WTC11 (cell line): ENCODE measurements around the gene MED27. TPM values are rescaled to one million over a fixed set of nuclear protein-coding genes. Genes with fewer than 3 reads are reported as not detected.

Experiments used
- ATAC-seq: fragments of 200-7000 bp; cut with Tn5 transposase; 2 replicates; pipeline ENCODE4 v1.10.0; 2021; ENCODE audit warnings: mild to moderate bottlenecking, moderate library complexity
- CTCF ChIA-PET: fragments of 300-600 bp; sonication (Branson Sonifier 250); formaldehyde crosslinking; loops from one replicate; lab custom pipeline; 2021; ENCODE audit warnings: antibody characterized with exemption; lab: Charles Lee
- POLR2A ChIA-PET: fragments of 350-600 bp; sonication (Branson Sonifier 250); formaldehyde crosslinking; loops from one replicate; lab custom pipeline; 2021; ENCODE audit warnings: antibody characterized with exemption; lab: Charles Lee
- DNase-seq: peaks from one replicate; pipeline ENCODE4 v3.0.0; 2021; ENCODE audit warnings: low spot score
- H3K27ac Mint-ChIP-seq: 2 replicates; pipeline ENCODE4 v1.8.0; 2021; ENCODE audit warnings: mixed read lengths
- H3K27me3 Mint-ChIP-seq: 2 replicates; pipeline ENCODE4 v1.8.0; 2021; ENCODE audit warnings: low read depth, mild to moderate bottlenecking, moderate library complexity, mixed read lengths
- H3K36me3 Mint-ChIP-seq: 2 replicates; pipeline ENCODE4 v1.8.0; 2021; ENCODE audit warnings: mixed read lengths
- H3K4me1 Mint-ChIP-seq: 2 replicates; pipeline ENCODE4 v1.8.0; 2022; ENCODE audit warnings: mixed read lengths
- H3K4me3 Mint-ChIP-seq: 2 replicates; pipeline ENCODE4 v1.8.0; 2021; ENCODE audit warnings: mild to moderate bottlenecking, moderate library complexity, mixed read lengths
- H3K9me3 Mint-ChIP-seq: 2 replicates; pipeline ENCODE4 v1.8.0; 2021; ENCODE audit warnings: mixed read lengths
- ATF6 ChIP-seq: sonication (generic); formaldehyde crosslinking; IDR thresholded peaks from 2 replicates; pipeline ENCODE4 v1.8.1; 2023; ENCODE audit warnings: mild to moderate bottlenecking, missing genetic modification reagents
- CREM ChIP-seq: sonication (generic); formaldehyde crosslinking; IDR thresholded peaks from 2 replicates; pipeline ENCODE4 v1.8.1; 2022; ENCODE audit warnings: mild to moderate bottlenecking, missing genetic modification reagents, moderate library complexity
- MYBL2 ChIP-seq: sonication (generic); formaldehyde crosslinking; IDR thresholded peaks from 2 replicates; pipeline ENCODE4 v1.8.1; 2023; ENCODE audit warnings: mild to moderate bottlenecking, moderate library complexity, missing genetic modification reagents
- NFATC4 ChIP-seq: fragments of 250-450 bp; sonication (Bioruptor Pico); IDR thresholded peaks from 2 replicates; pipeline ENCODE4 v1.9.0; 2021; ENCODE audit warnings: mild to moderate bottlenecking
- NR1H2 ChIP-seq: sonication (generic); formaldehyde crosslinking; IDR thresholded peaks from 2 replicates; pipeline ENCODE4 v1.9.0; 2021; ENCODE audit warnings: mild to moderate bottlenecking, moderate library complexity, missing genetic modification reagents
- RELA ChIP-seq: sonication (generic); formaldehyde crosslinking; IDR thresholded peaks from 2 replicates; pipeline ENCODE4 v1.8.1; 2022; ENCODE audit warnings: missing genetic modification reagents, mild to moderate bottlenecking, borderline replicate concordance
- SMAD3 ChIP-seq: sonication (generic); formaldehyde crosslinking; IDR thresholded peaks from 2 replicates; pipeline ENCODE4 v1.8.0; 2022; ENCODE audit warnings: missing genetic modification reagents, mild to moderate bottlenecking, borderline replicate concordance
- SMAD4 ChIP-seq: sonication (generic); formaldehyde crosslinking; IDR thresholded peaks from 2 replicates; pipeline ENCODE4 v1.8.0; 2022; ENCODE audit warnings: mild to moderate bottlenecking, missing genetic modification reagents
- TEAD1 ChIP-seq: sonication (generic); formaldehyde crosslinking; IDR thresholded peaks from 2 replicates; pipeline ENCODE4 v1.8.0; 2022; ENCODE audit warnings: mild to moderate bottlenecking, missing genetic modification reagents
- TEAD4 ChIP-seq: sonication (generic); formaldehyde crosslinking; IDR thresholded peaks from 2 replicates; pipeline ENCODE4 v1.8.0; 2022; ENCODE audit warnings: mild to moderate bottlenecking, missing genetic modification reagents
- USF2 ChIP-seq: sonication (generic); formaldehyde crosslinking; IDR thresholded peaks from 2 replicates; pipeline ENCODE4 v1.8.1; 2023; ENCODE audit warnings: mild to moderate bottlenecking, missing genetic modification reagents, moderate library complexity
- ZBTB43 ChIP-seq: sonication (generic); formaldehyde crosslinking; IDR thresholded peaks from 2 replicates; pipeline ENCODE4 v1.8.1; 2023; ENCODE audit warnings: mild to moderate bottlenecking, missing genetic modification reagents
- ZNF138 ChIP-seq: sonication (generic); formaldehyde crosslinking; conservative IDR thresholded peaks from 2 replicates; pipeline ENCODE4 v1.8.1; 2022; ENCODE audit warnings: mild to moderate bottlenecking, moderate library complexity, missing genetic modification reagents
- ZNF263 ChIP-seq: sonication (generic); formaldehyde crosslinking; IDR thresholded peaks from 2 replicates; pipeline ENCODE4 v1.8.1; 2022; ENCODE audit warnings: low read depth, mild to moderate bottlenecking, moderate library complexity, missing genetic modification reagents
- total RNA-seq: library from RNA; stranded (reverse); gene quantifications from 3 replicates; pipeline ENCODE4 v1.2.3, GENCODE V29; 2021
- TF ChIP-seq, protein P1 (sequence below): fragments of 200-600 bp; IDR thresholded peaks from 2 replicates; pipeline ENCODE4 v1.8.0; 2022; ENCODE audit warnings: antibody characterized with exemption
- TF ChIP-seq, protein P2 (sequence below): sonication (generic); formaldehyde crosslinking; IDR thresholded peaks from 2 replicates; pipeline ENCODE4 v1.8.1; 2022; ENCODE audit warnings: low read depth, missing genetic modification reagents, borderline replicate concordance
- TF ChIP-seq, protein P3 (sequence below): sonication (generic); formaldehyde crosslinking; conservative IDR thresholded peaks from 2 replicates; pipeline ENCODE4 v1.8.1; 2022; ENCODE audit warnings: mild to moderate bottlenecking, missing genetic modification reagents
- TF ChIP-seq, protein P4 (sequence below): fragments of 250-450 bp; sonication (Bioruptor Pico); IDR thresholded peaks from 2 replicates; pipeline ENCODE4 v1.9.0; 2021; ENCODE audit warnings: mild to moderate bottlenecking, borderline replicate concordance

The MED27 gene
- total RNA-seq, 1 experiment from 2014 or later: 27.9 TPM

- ChIA-PET POLR2A (no interaction called here), CTCF (interaction anchor here (1.3 kb wide), 1 partner anchor 26 kb away, joined by 3 read pairs; no protein-coding TSS in a partner anchor)
- Mint-ChIP-seq H3K4me3 (no peak overlapping the region), H3K9me3 (no peaks in the 10 kb centered on the region), H3K4me1 (peaks cover 12% of the 10 kb centered on the region), H3K27ac (no peak overlapping the region), H3K27me3 (no peaks in the 10 kb centered on the region), H3K36me3 (no peaks in the 10 kb centered on the region; the same call in 1 of the 2 replicates)
- DNase-seq (no peak), ATAC-seq (no peak)
- TF ChIP-seq ZNF138 (CRISPR knock-in tag) (no peak), ATF6 (no peak), TEAD1 (CRISPR knock-in tag) (no peak), NFATC4 (no peak), SMAD3 (CRISPR knock-in tag) (no peak), USF2 (no peak), ZBTB43 (CRISPR knock-in tag) (no peak), MYBL2 (CRISPR knock-in tag) (no peak), TEAD4 (no peak), SMAD4 (CRISPR knock-in tag) (no peak), RELA (no peak), CREM (CRISPR knock-in tag) (no peak)
- TF ChIP-seq, protein P1, sequence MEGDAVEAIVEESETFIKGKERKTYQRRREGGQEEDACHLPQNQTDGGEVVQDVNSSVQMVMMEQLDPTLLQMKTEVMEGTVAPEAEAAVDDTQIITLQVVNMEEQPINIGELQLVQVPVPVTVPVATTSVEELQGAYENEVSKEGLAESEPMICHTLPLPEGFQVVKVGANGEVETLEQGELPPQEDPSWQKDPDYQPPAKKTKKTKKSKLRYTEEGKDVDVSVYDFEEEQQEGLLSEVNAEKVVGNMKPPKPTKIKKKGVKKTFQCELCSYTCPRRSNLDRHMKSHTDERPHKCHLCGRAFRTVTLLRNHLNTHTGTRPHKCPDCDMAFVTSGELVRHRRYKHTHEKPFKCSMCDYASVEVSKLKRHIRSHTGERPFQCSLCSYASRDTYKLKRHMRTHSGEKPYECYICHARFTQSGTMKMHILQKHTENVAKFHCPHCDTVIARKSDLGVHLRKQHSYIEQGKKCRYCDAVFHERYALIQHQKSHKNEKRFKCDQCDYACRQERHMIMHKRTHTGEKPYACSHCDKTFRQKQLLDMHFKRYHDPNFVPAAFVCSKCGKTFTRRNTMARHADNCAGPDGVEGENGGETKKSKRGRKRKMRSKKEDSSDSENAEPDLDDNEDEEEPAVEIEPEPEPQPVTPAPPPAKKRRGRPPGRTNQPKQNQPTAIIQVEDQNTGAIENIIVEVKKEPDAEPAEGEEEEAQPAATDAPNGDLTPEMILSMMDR: no peak
- TF ChIP-seq, protein P2, sequence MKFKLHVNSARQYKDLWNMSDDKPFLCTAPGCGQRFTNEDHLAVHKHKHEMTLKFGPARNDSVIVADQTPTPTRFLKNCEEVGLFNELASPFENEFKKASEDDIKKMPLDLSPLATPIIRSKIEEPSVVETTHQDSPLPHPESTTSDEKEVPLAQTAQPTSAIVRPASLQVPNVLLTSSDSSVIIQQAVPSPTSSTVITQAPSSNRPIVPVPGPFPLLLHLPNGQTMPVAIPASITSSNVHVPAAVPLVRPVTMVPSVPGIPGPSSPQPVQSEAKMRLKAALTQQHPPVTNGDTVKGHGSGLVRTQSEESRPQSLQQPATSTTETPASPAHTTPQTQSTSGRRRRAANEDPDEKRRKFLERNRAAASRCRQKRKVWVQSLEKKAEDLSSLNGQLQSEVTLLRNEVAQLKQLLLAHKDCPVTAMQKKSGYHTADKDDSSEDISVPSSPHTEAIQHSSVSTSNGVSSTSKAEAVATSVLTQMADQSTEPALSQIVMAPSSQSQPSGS (CRISPR knock-in tag): no peak
- TF ChIP-seq, protein P3, sequence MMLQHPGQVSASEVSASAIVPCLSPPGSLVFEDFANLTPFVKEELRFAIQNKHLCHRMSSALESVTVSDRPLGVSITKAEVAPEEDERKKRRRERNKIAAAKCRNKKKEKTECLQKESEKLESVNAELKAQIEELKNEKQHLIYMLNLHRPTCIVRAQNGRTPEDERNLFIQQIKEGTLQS (CRISPR knock-in tag): no peak
These were observed 215.1 kb downstream of the MED27 start for GRCh38 chr9:131864531-131864930.

GRCh38 chr9:131863306-131863896, 216.3 kb downstream of the MED27 start:
- POLR2A ChIA-PET: interaction anchor here (0.6 kb wide), 1 partner anchor 302 kb away, joined by 7 read pairs; no protein-coding TSS in a partner anchor
- DNase-seq (no peak), ATAC-seq (no peak)
- Mint-ChIP-seq H3K4me1 (peaks cover under 1% of the 10 kb centered on the region; the same call in 1 of the 2 replicates), H3K27ac (no peak overlapping the region), H3K36me3 (no peaks in the 10 kb centered on the region; the same call in 1 of the 2 replicates), H3K4me3 (no peak overlapping the region), H3K27me3 (no peaks in the 10 kb centered on the region), H3K9me3 (no peaks in the 10 kb centered on the region)
- CTCF ChIA-PET: interaction anchor here (0.9 to 1.3 kb wide), 3 partner anchors 9 to 100 kb away, joined by 3 to 4 read pairs (median 3); no protein-coding TSS in a partner anchor
- TF ChIP-seq, protein P4, sequence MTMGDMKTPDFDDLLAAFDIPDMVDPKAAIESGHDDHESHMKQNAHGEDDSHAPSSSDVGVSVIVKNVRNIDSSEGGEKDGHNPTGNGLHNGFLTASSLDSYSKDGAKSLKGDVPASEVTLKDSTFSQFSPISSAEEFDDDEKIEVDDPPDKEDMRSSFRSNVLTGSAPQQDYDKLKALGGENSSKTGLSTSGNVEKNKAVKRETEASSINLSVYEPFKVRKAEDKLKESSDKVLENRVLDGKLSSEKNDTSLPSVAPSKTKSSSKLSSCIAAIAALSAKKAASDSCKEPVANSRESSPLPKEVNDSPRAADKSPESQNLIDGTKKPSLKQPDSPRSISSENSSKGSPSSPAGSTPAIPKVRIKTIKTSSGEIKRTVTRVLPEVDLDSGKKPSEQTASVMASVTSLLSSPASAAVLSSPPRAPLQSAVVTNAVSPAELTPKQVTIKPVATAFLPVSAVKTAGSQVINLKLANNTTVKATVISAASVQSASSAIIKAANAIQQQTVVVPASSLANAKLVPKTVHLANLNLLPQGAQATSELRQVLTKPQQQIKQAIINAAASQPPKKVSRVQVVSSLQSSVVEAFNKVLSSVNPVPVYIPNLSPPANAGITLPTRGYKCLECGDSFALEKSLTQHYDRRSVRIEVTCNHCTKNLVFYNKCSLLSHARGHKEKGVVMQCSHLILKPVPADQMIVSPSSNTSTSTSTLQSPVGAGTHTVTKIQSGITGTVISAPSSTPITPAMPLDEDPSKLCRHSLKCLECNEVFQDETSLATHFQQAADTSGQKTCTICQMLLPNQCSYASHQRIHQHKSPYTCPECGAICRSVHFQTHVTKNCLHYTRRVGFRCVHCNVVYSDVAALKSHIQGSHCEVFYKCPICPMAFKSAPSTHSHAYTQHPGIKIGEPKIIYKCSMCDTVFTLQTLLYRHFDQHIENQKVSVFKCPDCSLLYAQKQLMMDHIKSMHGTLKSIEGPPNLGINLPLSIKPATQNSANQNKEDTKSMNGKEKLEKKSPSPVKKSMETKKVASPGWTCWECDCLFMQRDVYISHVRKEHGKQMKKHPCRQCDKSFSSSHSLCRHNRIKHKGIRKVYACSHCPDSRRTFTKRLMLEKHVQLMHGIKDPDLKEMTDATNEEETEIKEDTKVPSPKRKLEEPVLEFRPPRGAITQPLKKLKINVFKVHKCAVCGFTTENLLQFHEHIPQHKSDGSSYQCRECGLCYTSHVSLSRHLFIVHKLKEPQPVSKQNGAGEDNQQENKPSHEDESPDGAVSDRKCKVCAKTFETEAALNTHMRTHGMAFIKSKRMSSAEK (CRISPR knock-in tag): no peak
- TF ChIP-seq NR1H2 (CRISPR knock-in tag): no peak
- TF ChIP-seq ZNF263 (CRISPR knock-in tag): no peak
- TF ChIP-seq, protein P3 (CRISPR knock-in tag): no peak
